GM19467 (cell line): ENCODE results near the gene CFAP65.
A peak's percentile ranks its signal among the peaks of the same experiment; 100 is the strongest.

Experiments
- ATAC-seq: cut with Tn5 transposase; IDR thresholded peaks from one replicate; pipeline ENCODE4 v1.9.1; 2021; ENCODE audit warnings: mild to moderate bottlenecking, moderate library complexity; ENCODE audit not compliant: unreplicated experiment

CFAP65 gene

DNA sequence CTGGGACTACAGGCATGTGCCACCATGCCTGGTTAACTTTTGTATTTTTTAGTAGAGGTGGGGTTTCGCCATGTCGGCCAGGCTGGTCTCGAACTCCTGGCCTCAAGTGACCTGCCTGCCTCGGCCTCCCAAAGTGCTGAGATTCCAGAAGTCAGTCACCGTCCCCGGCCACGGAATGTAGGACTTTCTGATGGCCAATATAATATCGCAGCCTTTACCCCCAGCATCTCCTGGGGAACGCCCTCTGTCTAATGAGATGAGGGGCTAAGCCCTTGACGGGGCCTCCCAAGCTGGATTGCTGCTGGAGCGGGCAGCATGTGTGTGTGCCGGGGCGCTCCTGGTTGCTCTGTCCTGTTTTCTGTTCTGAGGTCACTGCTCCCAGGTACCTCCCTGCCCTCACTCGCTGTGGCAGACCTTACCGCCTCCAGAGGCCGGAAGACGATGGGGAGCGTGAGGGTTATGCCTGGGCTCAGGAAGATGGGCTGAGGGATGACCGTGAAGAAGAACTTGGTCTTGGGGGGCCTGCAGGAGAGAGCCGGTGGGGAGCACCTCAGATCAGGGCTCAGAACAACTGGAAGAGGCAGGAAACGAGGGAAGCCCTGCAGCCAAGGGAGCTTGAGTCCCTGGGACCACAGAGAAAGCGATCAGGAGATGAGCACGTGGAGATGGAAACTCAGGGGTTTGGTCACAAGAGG, 9.1 kb downstream of the CFAP65 start:
- ATAC-seq: no peak

DNA sequence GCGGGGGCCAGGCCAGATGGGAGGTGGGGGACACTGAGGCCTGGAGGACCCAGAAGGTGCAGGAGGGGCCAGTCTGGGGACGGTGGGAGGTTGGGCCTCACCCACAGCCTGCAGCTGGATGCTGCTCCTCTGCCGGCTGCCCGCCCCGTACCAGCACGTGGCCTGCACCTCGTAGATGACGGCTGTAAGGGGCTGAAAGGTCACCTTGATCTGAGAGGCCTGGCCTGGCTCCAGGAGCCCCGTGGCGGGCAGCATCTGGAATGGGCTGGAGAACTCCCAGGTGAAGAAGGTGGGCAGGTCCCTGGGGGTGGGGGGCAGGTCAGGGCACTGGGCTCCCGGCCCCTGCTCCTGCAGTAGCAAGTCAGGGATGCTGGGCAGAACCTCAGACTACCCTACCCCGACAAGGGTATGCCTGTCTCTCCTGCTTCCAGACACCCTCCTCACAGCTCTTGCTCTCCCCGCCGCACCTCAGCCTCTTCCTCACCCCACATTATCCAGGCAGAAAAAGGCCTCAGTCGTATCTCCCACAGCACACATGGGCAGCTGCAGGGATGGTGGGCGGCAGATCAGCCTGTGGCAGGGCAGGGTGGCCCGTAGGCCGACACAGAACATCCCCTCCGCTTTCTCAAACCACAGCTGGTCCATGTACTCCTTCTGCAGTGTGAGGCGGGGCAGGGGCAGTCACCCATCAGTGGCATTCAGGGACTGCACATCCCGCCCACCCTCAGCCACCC, 10.1 kb downstream of the CFAP65 start:
- ATAC-seq: no peak

DNA sequence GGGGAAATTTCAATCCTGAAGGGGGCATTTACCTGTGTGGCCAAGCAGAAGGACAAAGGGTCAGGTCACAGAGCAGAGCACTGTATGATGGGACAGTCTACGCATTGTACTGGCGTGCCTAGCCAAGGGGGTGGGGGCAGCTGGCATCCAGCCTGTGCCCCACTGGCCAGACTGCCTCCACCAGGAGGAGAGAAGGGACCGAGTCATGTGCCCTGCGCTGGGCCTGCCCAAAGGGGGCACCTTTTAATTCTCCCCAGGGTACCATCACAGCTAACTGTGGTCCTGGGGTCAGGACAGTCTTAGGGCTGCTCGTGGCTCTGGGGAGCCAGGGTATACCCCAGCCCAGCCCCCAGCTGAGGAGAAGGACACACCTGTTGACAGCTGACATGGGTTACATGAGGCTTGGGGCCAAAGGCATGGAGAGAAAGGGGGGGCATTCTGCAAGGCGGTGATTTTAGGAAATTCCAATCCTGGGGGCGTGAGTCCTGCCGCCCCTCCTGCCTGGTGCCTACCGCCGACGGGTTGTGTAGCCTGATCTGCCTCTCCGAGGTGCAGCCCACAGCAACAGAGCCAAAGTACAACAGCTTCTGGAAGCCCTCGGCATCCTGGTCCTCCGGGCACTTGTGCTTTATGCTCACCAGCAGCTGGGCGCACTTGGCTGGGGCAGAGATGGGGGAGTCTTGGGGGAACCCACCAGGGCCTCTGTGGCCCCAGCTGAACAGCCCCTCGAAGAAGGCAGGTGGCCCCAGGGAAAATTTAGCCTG, 11.0 kb downstream of the CFAP65 start:
- no peak for ATAC-seq

DNA sequence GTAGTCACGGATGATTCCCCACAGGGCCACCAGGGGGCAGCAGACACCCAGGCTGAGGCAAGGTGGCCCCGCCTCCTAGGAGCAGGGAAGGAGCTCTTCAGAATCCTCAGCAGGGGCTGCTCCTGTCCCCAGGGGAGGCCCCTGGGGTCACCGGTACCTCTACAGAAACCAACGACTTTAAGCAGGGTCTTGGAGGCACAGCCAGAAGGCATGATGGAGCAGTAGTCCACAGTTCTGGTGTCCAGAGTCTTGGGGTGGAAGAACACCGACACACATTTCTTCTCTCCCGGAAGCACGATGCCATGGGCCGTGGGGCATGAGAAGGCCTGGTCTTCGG, 11.5 kb downstream of the CFAP65 start:
- peak; percentile 69 for ATAC-seq

DNA sequence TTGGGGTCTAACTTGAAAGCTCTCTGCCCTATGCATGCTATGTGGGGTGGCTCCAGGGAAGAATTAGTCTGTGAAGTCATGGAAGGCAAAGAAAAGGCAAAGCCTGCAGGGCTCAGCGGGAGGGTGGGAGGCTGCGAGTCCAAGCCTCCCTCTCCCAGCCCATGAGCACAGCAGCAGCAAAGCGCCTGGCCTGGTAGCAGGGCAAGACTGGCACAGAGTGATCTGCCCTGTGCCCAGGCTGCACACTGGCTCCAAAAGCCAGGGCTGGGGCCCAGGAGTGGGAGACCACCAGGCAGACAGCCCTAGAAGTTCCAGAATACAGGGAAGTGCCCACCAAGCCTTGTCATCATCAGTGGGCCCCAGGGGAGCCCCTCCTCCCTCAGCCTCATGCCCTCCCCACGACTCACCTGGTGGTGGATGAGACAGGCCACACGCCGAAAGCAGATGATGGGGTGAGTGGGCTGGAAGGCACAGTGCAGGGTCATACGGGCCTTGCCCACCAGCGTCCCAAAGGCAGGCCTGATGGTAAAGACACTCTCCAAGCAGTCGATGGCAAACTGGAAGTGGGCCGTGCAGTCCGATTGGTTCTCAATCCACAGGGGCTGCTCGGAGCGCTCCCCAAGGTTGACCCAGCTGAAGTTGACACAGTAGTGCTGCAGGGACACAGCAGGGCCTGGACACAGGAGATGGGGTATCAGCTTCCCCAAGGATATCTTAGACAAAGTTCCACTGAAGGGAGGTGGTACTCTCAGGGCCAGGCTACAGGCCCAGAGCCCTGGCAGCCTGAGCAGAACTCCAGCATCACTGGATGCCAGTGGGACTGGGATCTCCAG, 12.1 kb downstream of the CFAP65 start:
- no peak for ATAC-seq

DNA sequence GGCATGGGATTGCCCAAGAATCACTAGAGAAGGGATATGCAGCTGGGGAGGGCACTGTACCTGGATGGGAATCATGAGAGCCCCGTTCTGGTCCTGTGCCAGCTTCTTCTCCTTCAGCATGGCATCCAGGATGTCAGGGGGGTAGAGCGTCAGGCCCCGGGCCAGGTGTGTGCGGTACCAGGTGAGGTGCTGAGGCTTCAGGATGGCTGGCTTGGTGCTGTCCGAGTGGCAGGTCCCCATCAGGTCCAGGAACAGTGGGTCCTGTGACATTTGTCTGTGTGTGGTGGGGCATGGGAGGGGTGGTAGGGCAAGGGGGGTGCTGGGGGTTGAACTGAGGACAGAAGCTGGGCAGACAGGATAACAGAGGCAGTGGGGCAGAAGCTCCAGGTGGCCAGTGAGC, 13.2 kb downstream of the CFAP65 start:
- ATAC-seq: no peak

DNA sequence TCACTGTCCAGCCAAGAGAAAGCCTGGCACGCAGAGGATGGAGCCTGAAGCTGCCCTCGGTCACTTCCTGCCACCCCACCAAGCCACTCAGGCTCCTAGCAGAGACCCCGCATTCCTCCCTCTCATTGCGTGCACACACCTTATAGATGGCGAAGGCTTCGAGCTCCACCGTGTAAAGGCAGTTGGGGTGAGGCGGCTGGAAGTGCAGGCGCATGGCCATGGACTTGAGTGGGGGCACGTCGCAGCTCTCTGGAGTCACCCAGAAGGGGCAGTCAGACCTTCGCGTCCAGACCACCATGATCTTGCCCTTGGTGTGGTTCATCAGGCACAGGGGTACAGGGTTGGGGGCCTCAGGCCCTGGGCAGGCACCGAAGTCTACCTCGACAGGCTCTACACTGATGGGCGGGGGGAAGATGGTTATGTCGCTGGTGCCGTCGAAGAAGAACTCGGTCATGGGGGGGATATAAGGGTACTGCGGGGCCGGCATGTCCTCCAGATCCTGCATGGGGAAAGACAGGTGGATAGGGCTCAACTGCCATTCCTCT, 13.7 kb downstream of the CFAP65 start:
- ATAC-seq: no peak

DNA sequence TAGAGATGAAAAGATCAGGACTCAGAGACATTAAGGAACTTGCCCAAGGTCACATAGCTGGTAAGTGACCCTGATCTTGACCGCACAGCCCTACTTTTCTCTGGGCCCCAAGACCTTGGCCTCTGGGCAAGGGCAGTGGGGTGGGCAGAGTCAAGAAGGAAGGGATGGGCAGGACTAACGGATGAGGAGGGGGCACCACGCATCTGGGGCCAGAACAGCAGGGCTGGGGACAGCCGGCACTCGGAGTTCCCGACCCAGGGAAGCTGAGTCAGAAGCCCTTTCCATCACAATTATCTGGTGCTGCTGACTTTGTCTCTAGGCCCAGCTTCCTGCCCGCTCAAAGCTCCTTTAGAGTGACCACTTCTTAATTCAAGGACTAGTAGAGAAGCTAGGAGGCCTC, 14.4 kb downstream of the CFAP65 start:
- ATAC-seq: no peak

DNA sequence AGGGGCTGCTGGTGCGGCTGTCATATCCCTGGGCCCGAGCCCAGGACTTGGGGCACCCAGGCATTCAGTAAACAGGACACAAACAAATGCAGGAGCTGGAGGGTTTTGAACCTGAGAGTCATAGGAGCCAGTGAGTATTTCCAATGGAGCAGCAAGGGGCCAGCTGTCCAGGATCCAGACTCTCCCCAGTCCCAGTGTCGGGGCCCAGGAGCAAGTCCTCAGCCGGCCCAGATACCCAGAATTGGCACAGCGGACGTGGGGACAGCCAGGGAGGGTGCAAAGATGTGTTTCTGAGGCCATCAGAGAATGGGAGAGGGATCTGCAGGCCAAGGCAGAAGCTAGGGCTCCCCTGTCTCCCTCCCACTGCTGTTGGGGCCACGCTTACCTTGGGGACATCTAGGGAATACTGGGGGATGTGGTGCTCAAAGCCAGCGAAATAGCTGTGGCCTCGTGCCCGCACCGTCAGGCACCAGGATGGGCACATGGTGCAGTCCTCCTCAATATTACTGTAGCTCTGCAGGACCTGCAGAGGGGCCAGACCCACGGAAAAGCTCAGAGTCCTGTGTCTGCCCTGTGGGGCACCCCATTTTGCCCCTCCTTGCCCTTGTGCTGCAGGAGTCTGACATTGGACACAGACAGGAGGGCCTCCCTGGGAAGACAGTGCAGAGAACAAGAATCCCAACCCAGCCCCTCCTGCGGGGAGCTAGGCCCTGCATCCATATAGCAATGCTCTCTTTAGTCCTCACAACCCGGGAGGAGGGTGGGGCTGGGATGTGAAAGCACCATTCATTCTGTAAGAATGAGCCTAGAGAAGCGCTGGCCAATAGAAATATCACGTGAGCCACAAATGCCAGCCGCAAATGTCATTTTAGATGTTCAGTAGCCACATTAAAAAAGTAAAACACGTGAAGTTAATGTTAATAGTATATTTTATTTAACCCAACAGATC, 15.4 kb downstream of the CFAP65 start:
- ATAC-seq: no peak

DNA sequence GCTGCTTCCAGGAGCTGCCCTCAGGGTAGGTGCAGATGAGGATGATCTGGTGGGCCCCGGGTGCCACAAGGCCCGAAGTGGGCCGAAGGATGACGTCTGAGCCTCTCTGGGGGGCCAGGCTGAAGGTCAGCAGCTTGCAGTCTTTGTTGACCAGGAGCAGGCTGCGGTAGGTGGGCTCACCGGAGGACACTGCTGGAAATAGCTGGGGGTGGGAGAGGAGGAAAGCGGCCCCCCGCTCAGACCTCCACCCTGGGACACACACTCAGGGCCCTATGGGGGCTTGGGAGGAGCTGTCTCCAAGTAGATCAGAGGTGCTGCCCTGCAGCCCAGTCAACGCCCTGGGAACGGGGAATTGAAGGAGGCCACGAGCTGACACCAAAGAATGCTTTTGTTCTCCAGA, 17.3 kb downstream of the CFAP65 start:
- ATAC-seq: no peak

DNA sequence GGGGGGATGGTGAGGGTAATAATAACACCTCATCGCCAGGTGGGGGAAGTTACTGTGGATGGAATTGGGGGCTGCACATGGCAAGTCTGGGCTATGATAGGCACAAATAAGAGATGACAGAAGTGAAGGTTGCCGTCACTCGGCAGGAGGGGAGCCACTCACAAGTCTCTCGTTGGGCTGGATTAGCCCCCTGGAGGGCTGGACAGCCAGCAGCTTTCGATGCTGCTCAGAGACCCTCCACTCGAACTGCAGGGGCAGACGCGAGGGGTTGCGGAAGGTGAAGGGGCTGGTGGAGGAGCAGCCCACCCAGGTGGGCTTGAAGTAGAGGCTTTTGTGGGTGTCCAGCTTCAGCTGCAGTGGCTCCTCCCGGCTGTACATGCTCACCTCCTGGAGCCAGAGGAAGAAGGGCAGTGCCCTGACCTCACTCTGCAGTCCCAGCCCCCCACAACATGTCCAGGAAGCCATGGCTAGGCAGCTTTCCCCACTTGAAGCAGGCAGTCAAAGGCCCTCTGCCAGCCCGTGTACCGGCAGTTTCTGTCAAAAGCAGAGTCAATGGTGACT, 18.2 kb downstream of the CFAP65 start:
- ATAC-seq: no peak

DNA sequence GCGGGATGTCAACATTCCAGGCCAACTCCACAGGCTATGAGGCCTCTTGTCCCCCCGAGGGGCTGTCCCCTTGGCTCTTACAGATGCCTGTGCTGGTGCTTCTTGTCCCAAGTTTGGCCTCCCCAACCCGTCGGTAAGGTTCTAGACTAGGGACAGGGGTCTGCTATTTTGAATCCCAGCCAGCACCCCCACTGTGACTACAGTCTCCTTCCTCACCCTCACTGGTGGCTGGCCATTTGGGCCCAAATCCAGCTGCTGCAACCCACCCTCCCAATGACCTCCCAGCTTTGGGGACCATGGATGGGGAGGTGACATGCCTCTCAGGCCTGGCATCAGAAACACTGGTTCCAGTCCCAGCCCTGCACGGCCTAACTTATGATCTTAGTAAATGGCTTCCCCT, 18.7 kb downstream of the CFAP65 start:
- no peak for ATAC-seq

DNA sequence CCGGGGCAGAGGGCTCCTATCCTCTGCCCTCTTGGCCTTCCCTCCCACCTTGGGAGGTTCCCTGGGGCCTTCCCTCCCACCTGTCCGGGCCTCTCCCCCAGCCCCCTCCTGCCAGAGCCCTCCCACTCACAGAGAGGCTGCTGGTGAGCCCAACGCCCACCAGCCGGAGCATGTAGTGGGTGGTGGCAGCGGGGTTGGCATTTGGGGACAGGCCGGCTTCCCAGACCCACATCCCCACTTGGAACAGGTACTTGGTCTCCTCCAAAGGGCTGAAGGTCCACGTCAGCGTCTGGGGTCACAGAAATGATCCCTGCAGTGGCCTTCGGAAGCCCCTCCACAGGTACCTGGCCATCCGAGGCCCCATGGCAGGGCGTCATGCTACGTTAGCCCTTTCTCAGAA, 19.3 kb downstream of the CFAP65 start:
- no peak for ATAC-seq

DNA sequence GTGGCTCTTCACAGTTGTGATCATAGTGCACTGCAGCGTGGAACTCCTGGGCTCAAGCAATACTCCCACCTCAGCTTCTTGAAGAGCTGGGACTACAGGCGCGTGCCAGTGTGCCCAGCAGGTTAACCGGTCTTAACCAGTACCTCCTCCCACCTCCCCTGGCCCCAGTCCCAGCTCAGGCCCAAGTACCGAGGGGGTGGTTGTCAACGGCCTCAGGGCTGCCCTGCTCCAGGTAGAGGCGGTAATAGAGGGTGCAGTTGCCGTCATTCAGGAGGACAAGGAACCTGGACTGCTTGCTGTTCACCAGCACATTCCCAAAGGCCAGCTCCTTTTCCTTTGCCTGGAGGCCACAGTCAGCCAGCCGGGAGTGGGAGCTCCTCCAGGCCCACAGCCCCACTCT, 19.7 kb downstream of the CFAP65 start:
- no peak for ATAC-seq

DNA sequence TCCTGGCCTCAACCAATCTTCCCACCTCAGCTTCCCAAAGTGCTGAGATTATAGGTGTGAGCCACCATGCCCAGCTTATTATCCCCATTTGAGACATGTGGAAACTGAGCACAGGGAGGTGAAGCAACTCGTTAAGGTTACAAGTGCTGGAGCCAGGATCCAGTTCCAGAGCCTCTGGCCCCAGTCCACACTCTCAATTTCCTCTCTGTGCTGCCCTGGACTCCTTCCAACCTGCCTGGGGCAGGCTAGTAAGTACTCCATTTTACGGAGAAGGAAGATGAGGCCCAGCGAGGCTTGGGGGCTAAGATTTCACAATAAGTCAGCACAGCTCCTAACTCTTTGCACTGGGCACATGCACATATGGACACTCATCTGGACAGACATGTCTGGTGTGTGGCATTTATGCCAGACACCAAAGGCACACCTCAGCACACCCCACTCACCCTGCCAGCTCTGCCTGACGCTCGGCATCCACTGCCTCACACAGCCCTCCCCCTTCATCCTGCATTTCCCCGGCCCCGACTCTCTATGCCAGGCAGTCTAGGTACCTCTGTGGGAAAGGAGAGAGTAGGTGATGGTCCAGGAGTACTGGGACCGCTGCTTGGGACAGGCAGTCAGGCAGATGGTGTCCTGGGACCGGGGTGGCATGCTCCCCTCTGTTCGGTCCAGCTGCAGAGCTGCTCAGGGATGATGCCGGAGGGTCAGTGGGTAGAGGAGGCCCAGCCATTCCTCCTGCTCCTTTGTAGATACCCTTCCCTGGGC, 20.5 kb downstream of the CFAP65 start:
- ATAC-seq: no peak

DNA sequence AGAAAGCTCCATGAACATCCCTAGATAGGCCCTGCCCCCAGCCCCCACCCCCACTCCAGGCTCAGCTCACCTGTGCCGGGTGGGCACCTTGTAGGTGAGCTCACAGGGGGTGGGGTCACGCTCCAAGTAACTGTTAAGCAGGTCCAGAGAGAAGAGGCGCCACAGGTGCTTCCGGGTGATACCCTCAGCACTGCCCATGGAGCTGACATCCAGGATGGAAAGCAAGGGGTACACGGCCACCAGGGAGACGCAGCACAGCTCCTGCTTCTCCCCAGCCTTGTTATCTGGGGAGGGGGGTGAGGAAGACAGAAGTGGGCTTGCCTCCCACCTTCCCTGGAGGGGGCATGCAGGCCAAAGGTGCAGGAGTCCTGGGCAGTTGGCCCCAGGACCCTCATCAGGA, 21.9 kb downstream of the CFAP65 start:
- no peak for ATAC-seq

DNA sequence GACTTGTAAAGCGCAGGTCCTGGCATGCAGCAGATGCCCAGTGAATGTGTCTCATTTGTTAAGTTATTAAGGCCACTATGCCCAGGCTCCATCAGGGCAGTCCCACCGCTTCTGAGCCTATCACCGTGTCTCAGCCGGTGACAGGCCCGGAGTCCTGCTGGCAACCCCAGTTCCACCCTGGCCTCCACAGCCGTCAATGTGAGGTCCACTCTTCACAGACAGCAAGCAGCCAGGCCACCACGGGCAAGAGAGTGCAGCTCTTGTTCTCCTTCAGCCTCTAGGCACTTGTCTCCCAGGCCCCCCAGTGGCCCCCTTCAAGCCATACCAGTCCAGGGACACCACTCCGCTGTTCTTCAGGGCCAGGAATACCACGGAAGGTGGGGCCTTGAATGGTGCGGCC, 22.6 kb downstream of the CFAP65 start:
- ATAC-seq: no peak

DNA sequence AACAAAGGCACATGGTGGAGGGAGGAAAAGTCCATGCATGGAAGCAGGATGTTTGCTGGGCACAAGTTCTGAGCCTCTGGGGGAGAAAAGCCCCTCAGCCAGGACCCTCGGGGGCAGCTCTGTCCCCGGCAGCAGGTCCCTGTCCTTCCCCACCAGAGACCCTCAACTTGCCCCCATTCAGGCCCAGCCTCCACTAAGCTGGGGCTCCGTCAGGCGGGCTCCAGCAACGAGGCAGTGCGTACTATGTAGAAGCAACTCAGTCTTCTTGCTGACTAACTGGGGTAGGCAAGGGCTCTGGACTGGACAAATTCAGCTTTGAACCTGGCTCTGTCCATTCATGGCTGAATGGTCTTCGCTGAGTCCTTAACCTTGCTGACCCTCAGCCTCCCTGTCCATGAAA, 23.0 kb downstream of the CFAP65 start:
- no peak for ATAC-seq
